ENCODE measurements around the gene GDF15. TPM values are rescaled to one million over a fixed set of nuclear protein-coding genes. Genes with fewer than 3 reads are reported as not detected.
A peak's percentile ranks its signal among the peaks of the same experiment; 100 is the strongest.

The GDF15 gene
- total and polyA plus RNA-seq, 8 donors = 15.7 to 180 (median 34.6) TPM

GRCh38 chr19:18368504-18369222, 17.3 kb upstream of the GDF15 start:
- H3K36me3 ChIP-seq = no peaks in the 10 kb centered on the region
- no peaks in the 10 kb centered on the region for H3K27me3 ChIP-seq
- no peak for TF ChIP-seq CTCF (IDR thresholded peaks at IDR 0.05)
- intact Hi-C loops (cut with DNase I) = no loop called here
- no peaks in the 10 kb centered on the region for H3K9me3 ChIP-seq
- H3K4me3 ChIP-seq = no peak overlapping the region
- ATAC-seq (peak; percentile 64), DNase-seq (peak in 1 of 4 donors; percentile 62)
- peak overlapping the region; percentile 13 to 59 for H3K27ac ChIP-seq
- H3K4me1 ChIP-seq = peaks cover 14 to 55% of the 10 kb centered on the region in 2 donors

- no peaks in the 10 kb centered on the region for H3K36me3 ChIP-seq
- H3K4me3 ChIP-seq = no peak overlapping the region
- intact Hi-C loops (cut with DNase I) = no loop called here
- no peaks in the 10 kb centered on the region for H3K9me3 ChIP-seq
- no peaks in the 10 kb centered on the region for H3K27me3 ChIP-seq
- ATAC-seq = no peak
- peaks cover 15 to 56% of the 10 kb centered on the region in 2 donors for H3K4me1 ChIP-seq
- no peak for TF ChIP-seq CTCF (IDR thresholded peaks at IDR 0.05)
- DNase-seq = no peak
- peak overlapping the region; percentile 82 to 85 for H3K27ac ChIP-seq
Measured at GRCh38 chr19:18373407-18373891, 12.5 kb upstream of the GDF15 start.

GRCh38 chr19:18373892-18374629, 11.9 kb upstream of the GDF15 start:
- Histone ChIP-seq H3K27ac (peak overlapping the region; percentile 82 to 85), H3K27me3 (no peaks in the 10 kb centered on the region), H3K4me1 (peaks cover 15 to 62% of the 10 kb centered on the region in 2 donors), H3K4me3 (peak overlapping the region in 1 of 2 donors; percentile 6), H3K9me3 (no peaks in the 10 kb centered on the region), H3K36me3 (no peaks in the 10 kb centered on the region)
- intact Hi-C loops (cut with DNase I) = no loop called here
- no peak for TF ChIP-seq CTCF (IDR thresholded peaks at IDR 0.05)
- ATAC-seq (peak; percentile 89), DNase-seq (peak; percentile 41 to 97 (median 92))

- H3K4me1 ChIP-seq = peaks cover 19 to 85% of the 10 kb centered on the region in 2 donors
Measured at GRCh38 chr19:18377026-18377425, 8.9 kb upstream of the GDF15 start.

More at GRCh38 chr19:18377026-18377425, 8.9 kb upstream of the GDF15 start:
- ATAC-seq (peak; percentile 39), DNase-seq (peak in 1 of 4 donors; percentile 76)
- TF ChIP-seq CTCF (IDR thresholded peaks at IDR 0.05) = no peak
- no peaks in the 10 kb centered on the region for H3K36me3 ChIP-seq
- no peak overlapping the region for H3K4me3 ChIP-seq
- no peaks in the 10 kb centered on the region for H3K27me3 ChIP-seq
- H3K27ac ChIP-seq = peak overlapping the region; percentile 20 to 78
- no peaks in the 10 kb centered on the region for H3K9me3 ChIP-seq
- intact Hi-C loops (cut with DNase I) = no loop called here
